GM19455 (cell line): ENCODE measurements around the gene OR5V1.
"Not testable (repeated sequence)": the region's sequence is repeated elsewhere in the genome, so short reads cannot be mapped to it uniquely, and the experiment has no call there.

Experiments
- ATAC-seq: cut with Tn5 transposase; IDR thresholded peaks from one replicate; pipeline ENCODE4 v1.9.1; 2021; ENCODE audit not compliant: unreplicated experiment

Gene OR5V1

GRCh38 chr6:29368765-29369164 is at the start of gene OR5V1:
Gene OR5V1 (minus strand): TSS chr6:29368865. CDS start chr6:29356195, 12,670 bp downstream.
- ATAC-seq, result no peak

GRCh38 chr6:29414588-29414987 is 45.9 kb upstream of the OR5V1 start, which contains the start of gene OR12D1:
Gene OR12D1 (plus strand): TSS chr6:29414928.
- no peak for ATAC-seq

- no peak for ATAC-seq
Measured at GRCh38 chr6:29403801-29404200, 35.1 kb upstream of the OR5V1 start.

- ATAC-seq, result no peak
Measured at GRCh38 chr6:29399525-29399924, 30.9 kb upstream of the OR5V1 start.

- ATAC-seq, result no peak
Measured at GRCh38 chr6:29395331-29395730, 26.7 kb upstream of the OR5V1 start, which contains the start of gene OR12D2. Gene OR12D2 (plus strand): TSS chr6:29395631. CDS start chr6:29396700, 1,069 bp downstream.

GRCh38 chr6:29388533-29388932 is 19.9 kb upstream of the OR5V1 start:
- ATAC-seq, result no peak

GRCh38 chr6:29376003-29376402 is 7.3 kb upstream of the OR5V1 start:
- ATAC-seq, result no peak

- no peak for ATAC-seq
Measured at GRCh38 chr6:29375191-29375590, 6.5 kb upstream of the OR5V1 start, which contains the start of gene OR12D3. Gene OR12D3 (minus strand): TSS chr6:29375291. CDS start chr6:29375287, 4 bp downstream.

GRCh38 chr6:29355603-29356002 is 13.1 kb downstream of the OR5V1 start:
- no peak for ATAC-seq

GRCh38 chr6:29354980-29355379 is 13.7 kb downstream of the OR5V1 start:
- no peak for ATAC-seq

GRCh38 chr6:29349348-29349747 is 19.3 kb downstream of the OR5V1 start:
- not testable (repeated sequence) for ATAC-seq

GRCh38 chr6:29345380-29345779 is 23.3 kb downstream of the OR5V1 start:
- no peak for ATAC-seq

GRCh38 chr6:29336269-29336668 is 32.4 kb downstream of the OR5V1 start:
- ATAC-seq, result no peak

- no peak for ATAC-seq
Measured at GRCh38 chr6:29332676-29333075, 36.0 kb downstream of the OR5V1 start.

- ATAC-seq, result no peak
Measured at GRCh38 chr6:29325777-29326176, 42.9 kb downstream of the OR5V1 start.

GRCh38 chr6:29323332-29323731 is 45.3 kb downstream of the OR5V1 start:
- not testable (repeated sequence) for ATAC-seq

GRCh38 chr6:29319931-29320330 is 48.7 kb downstream of the OR5V1 start:
- ATAC-seq, result no peak
